ENCODE results near the gene PALLD. TPM values are rescaled to one million over a fixed set of nuclear protein-coding genes. Genes with fewer than 3 reads are reported as not detected.

The PALLD gene
- total RNA-seq, 1 experiment from 2014 or later: 18.3 TPM

- no peaks in the 10 kb centered on the region for H4K20me1 ChIP-seq (ENCODE audit: control insufficient read depth, insufficient read depth, insufficient read length)
- H3K79me1 ChIP-seq (ENCODE audit: insufficient read depth, low read depth, low read length, poor library complexity, severe bottlenecking): no peaks in the 10 kb centered on the region
- Mint-ChIP-seq H3K4me3 (no peak overlapping the region), H3K9me3 (no peaks in the 10 kb centered on the region), H3K27me3 (ENCODE audit: low read depth) (peaks cover 25% of the 10 kb centered on the region), H3K36me3 (ENCODE audit: insufficient read depth in 1 of 3, low read depth in 3 of 3) (no peaks in the 10 kb centered on the region), H3K4me1 (peaks cover 40 to 56% of the 10 kb centered on the region in 2 experiments), H3K27ac (no peak overlapping the region)
- H2AFZ ChIP-seq (ENCODE audit: low read length): no peak overlapping the region
- H3K23me2 ChIP-seq (ENCODE audit: insufficient read length, low read depth, low read length, poor library complexity, severe bottlenecking): peaks cover 7% of the 10 kb centered on the region
- H3K18ac ChIP-seq (ENCODE audit: insufficient read length, low read depth, low read length): no peak overlapping the region
- H2BK120ac ChIP-seq (ENCODE audit: low read depth, low read length, poor library complexity, severe bottlenecking): no peak overlapping the region
- WGBS (ENCODE audit: extremely low coverage, insufficient read length, low lambda C conversion rate): no CpG with 5 or more reads among the region's 4 CpGs
- H3K9me3 ChIP-seq (ENCODE audit: control insufficient read depth, low read depth, low read length): no peaks in the 10 kb centered on the region
- no peaks in the 10 kb centered on the region; the same call in 1 of the 2 replicates for H3K79me2 ChIP-seq (ENCODE audit: insufficient read depth, low read length)
- no peak overlapping the region for H3K9ac ChIP-seq (ENCODE audit: extremely low read depth, insufficient read length, low read length)
- H2BK5ac ChIP-seq (ENCODE audit: insufficient read length, low read length): no peak overlapping the region
- H3K27ac ChIP-seq (ENCODE audit: insufficient read length, low read depth, low read length): no peak overlapping the region
- no peak for DNase-seq
- peaks cover 2% of the 10 kb centered on the region; the same call in 1 of the 2 replicates for H3K4me1 ChIP-seq (ENCODE audit: insufficient read depth, low read length)
- no peak overlapping the region for H2BK15ac ChIP-seq (ENCODE audit: low read depth, low read length)
- H3K23ac ChIP-seq (ENCODE audit: insufficient read length, low read depth, low read length): no peak overlapping the region
- H4K5ac ChIP-seq (ENCODE audit: insufficient read length, low read depth, low read length): no peak overlapping the region
- H2BK20ac ChIP-seq (ENCODE audit: low read depth, low read length, poor library complexity, severe bottlenecking): no peak overlapping the region
- H3T11ph ChIP-seq (ENCODE audit: low read length): no peak overlapping the region
- no peak overlapping the region for H3K56ac ChIP-seq (ENCODE audit: insufficient read length, low read depth, low read length)
- H4K91ac ChIP-seq (ENCODE audit: insufficient read length, low read depth, low read length): no peak overlapping the region
- H3K14ac ChIP-seq (ENCODE audit: insufficient read depth, low read length): no peak overlapping the region
- no peaks in the 10 kb centered on the region; the same call in 1 of the 2 replicates for H3K27me3 ChIP-seq (ENCODE audit: insufficient read depth, low read length)
- H3K4me2 ChIP-seq (ENCODE audit: insufficient read depth, insufficient read length, low read length): peak overlapping the region; percentile 87
- no peak overlapping the region for H2BK12ac ChIP-seq (ENCODE audit: insufficient read length, low read depth, low read length)
- no peak overlapping the region for H3K4ac ChIP-seq (ENCODE audit: low read depth, low read length)
- no peak overlapping the region for H2AK5ac ChIP-seq (ENCODE audit: insufficient read length, low read length)
- no peak overlapping the region for H4K8ac ChIP-seq (replicated peaks; ENCODE audit: insufficient read length, low read depth, low read length)
- TF ChIP-seq, protein P1, sequence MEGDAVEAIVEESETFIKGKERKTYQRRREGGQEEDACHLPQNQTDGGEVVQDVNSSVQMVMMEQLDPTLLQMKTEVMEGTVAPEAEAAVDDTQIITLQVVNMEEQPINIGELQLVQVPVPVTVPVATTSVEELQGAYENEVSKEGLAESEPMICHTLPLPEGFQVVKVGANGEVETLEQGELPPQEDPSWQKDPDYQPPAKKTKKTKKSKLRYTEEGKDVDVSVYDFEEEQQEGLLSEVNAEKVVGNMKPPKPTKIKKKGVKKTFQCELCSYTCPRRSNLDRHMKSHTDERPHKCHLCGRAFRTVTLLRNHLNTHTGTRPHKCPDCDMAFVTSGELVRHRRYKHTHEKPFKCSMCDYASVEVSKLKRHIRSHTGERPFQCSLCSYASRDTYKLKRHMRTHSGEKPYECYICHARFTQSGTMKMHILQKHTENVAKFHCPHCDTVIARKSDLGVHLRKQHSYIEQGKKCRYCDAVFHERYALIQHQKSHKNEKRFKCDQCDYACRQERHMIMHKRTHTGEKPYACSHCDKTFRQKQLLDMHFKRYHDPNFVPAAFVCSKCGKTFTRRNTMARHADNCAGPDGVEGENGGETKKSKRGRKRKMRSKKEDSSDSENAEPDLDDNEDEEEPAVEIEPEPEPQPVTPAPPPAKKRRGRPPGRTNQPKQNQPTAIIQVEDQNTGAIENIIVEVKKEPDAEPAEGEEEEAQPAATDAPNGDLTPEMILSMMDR (conservative IDR thresholded peaks at IDR 0.05): no peak
Measured at GRCh38 chr4:168633064-168633463, 136.2 kb downstream of the PALLD start.

Measured in H9 (cell line).